IMR-90 (cell line): ENCODE results near the gene RUFY2. TPM values are rescaled to one million over a fixed set of nuclear protein-coding genes. Genes with fewer than 3 reads are reported as not detected.

Experiments used
- ATAC-seq: fragments of 200-7000 bp; cut with Tn5 transposase; 2 replicates; pipeline ENCODE4 v1.9.1; 2020; ENCODE audit warnings: low read depth, mild to moderate bottlenecking, moderate library complexity
- BruUV-seq: library from RNA; stranded (reverse); fragments of 400-500 nt; replicated peaks from 2 replicates; lab custom pipeline; 2021; lab: Mats Ljungman, UMichigan
- CTCF ChIA-PET: fragments of 300-600 bp; formaldehyde crosslinking; extraction: SDS; loops from one replicate; lab custom pipeline; 2021; ENCODE audit warnings: antibody characterized with exemption; lab: Yijun Ruan, JAX
- POLR2A ChIA-PET: fragments of 300-600 bp; sonication (Branson Sonifier 250); formaldehyde crosslinking; loops from one replicate; lab custom pipeline; 2022; ENCODE audit warnings: antibody characterized with exemption; ENCODE audit not compliant: unreplicated experiment; lab: Charles Lee
- DNase-seq: peaks from one replicate; pipeline ENCODE4 v3.0.0; 2013
- H2AFZ ChIP-seq: replicated peaks from 2 replicates; pipeline ENCODE3; 2013; ENCODE audit warnings: low read length, mild to moderate bottlenecking; ENCODE audit not compliant: poor library complexity
- H2AK5ac ChIP-seq: 2 replicates; pipeline ENCODE4 v1.6.1; 2013; ENCODE audit warnings: low read depth, low read length, inconsistent platforms
- H2AK9ac ChIP-seq: replicated peaks from 2 replicates; pipeline ENCODE3; 2013; ENCODE audit warnings: mild to moderate bottlenecking, low read depth, low read length, moderate library complexity; ENCODE audit not compliant: poor library complexity
- H2BK120ac ChIP-seq: 2 replicates; pipeline ENCODE4 v1.6.1; 2013; ENCODE audit warnings: low read depth, low read length, inconsistent platforms
- H2BK15ac ChIP-seq: 3 replicates; pipeline ENCODE4 v1.6.1; 2013; ENCODE audit warnings: low read depth, low read length, inconsistent platforms
- H2BK20ac ChIP-seq: 2 replicates; pipeline ENCODE4 v1.6.1; 2013; ENCODE audit warnings: low read depth, mild to moderate bottlenecking, inconsistent platforms, low read length, moderate library complexity
- H2BK5ac ChIP-seq: 2 replicates; pipeline ENCODE4 v1.6.1; 2013; ENCODE audit warnings: mild to moderate bottlenecking, low read depth, low read length, inconsistent platforms; ENCODE audit not compliant: poor library complexity, severe bottlenecking
- H3K14ac ChIP-seq: replicated peaks from 2 replicates; pipeline ENCODE4 v1.6.1; 2013; ENCODE audit warnings: low read depth, low read length, inconsistent platforms
- H3K18ac ChIP-seq: 2 replicates; pipeline ENCODE4 v1.6.1; 2013; ENCODE audit warnings: low read depth, low read length, control low read depth
- H3K23ac ChIP-seq: 2 replicates; pipeline ENCODE4 v1.6.1; 2013; ENCODE audit warnings: low read depth, low read length, inconsistent platforms
- H3K27ac ChIP-seq: 2 replicates; pipeline ENCODE4 v1.5.1; 2013; ENCODE audit warnings: mild to moderate bottlenecking, control low read depth, low read length; ENCODE audit not compliant: insufficient read depth
- H3K27me3 ChIP-seq: 2 replicates; pipeline ENCODE4 v1.6.1; 2013; ENCODE audit warnings: low read length; ENCODE audit not compliant: control insufficient read depth, insufficient read depth
- H3K36me3 ChIP-seq: 2 replicates; pipeline ENCODE4 v1.6.1; 2013; ENCODE audit warnings: low read length, mixed read lengths; ENCODE audit not compliant: control insufficient read depth, insufficient read depth
- H3K4ac ChIP-seq: 2 replicates; pipeline ENCODE4 v1.6.1; 2013; ENCODE audit warnings: low read depth, low read length, inconsistent platforms
- H3K4me1 ChIP-seq: 2 replicates; pipeline ENCODE4 v1.6.1; 2013; ENCODE audit warnings: low read length, mixed read lengths; ENCODE audit not compliant: control insufficient read depth, insufficient read depth
- H3K4me2 ChIP-seq: 2 replicates; pipeline ENCODE4 v1.6.1; 2013; ENCODE audit warnings: low read depth, mild to moderate bottlenecking, control low read depth, low read length, moderate library complexity
- H3K4me3 ChIP-seq: 2 replicates; pipeline ENCODE4 v1.5.1; 2013; ENCODE audit warnings: low read depth, mild to moderate bottlenecking, control low read depth, low read length, moderate library complexity; ENCODE audit not compliant: insufficient read depth
- H3K56ac ChIP-seq: 2 replicates; pipeline ENCODE4 v1.6.1; 2013; ENCODE audit warnings: low read length, inconsistent platforms; ENCODE audit not compliant: insufficient read depth; ENCODE audit errors: extremely low read depth
- H3K79me1 ChIP-seq, 2 experiments: 2 replicates each; pipeline ENCODE4 v1.6.1; 2013; ENCODE audit warnings: low read length in 2 of 2, inconsistent platforms in 1 of 2, low read depth in 1 of 2
- H3K9ac ChIP-seq: 2 replicates; pipeline ENCODE4 v1.6.1; 2013; ENCODE audit warnings: low read depth, low read length, control low read depth
- H3K9me1 ChIP-seq: 2 replicates; pipeline ENCODE4 v1.6.1; 2013; ENCODE audit warnings: low read length, inconsistent platforms; ENCODE audit not compliant: insufficient read depth
- H3K9me3 ChIP-seq: 2 replicates; pipeline ENCODE4 v1.6.1; 2013; ENCODE audit warnings: low read length; ENCODE audit not compliant: control insufficient read depth, insufficient read depth
- H4K20me1 ChIP-seq: 2 replicates; pipeline ENCODE4 v1.6.1; 2013; ENCODE audit warnings: low read length, inconsistent platforms; ENCODE audit not compliant: insufficient read depth
- H4K5ac ChIP-seq: 2 replicates; pipeline ENCODE4 v1.6.1; 2013; ENCODE audit warnings: mild to moderate bottlenecking, low read depth, low read length, control low read depth
- H4K8ac ChIP-seq, 2 experiments: 2 replicates each; pipeline ENCODE4 v1.6.1; 2013; ENCODE audit warnings: low read depth in 2 of 2, low read length in 2 of 2, control low read depth in 1 of 2, inconsistent platforms in 1 of 2
- H4K91ac ChIP-seq: 2 replicates; pipeline ENCODE4 v1.6.1; 2013; ENCODE audit warnings: low read depth, low read length, inconsistent platforms; ENCODE audit not compliant: insufficient read depth
- BHLHE40 ChIP-seq: fragments of 150-350 bp; IDR thresholded peaks from 2 replicates; pipeline ENCODE4 v1.6.1; 2016; ENCODE audit warnings: mild to moderate bottlenecking, low read depth, low read length
- CEBPB ChIP-seq: IDR thresholded peaks from 2 replicates; pipeline ENCODE4 v1.6.1; 2012; ENCODE audit warnings: low read depth, low read length, improper control_type of control experiment
- CHD1 ChIP-seq: IDR thresholded peaks from 2 replicates; pipeline ENCODE4 v1.6.1; 2012; ENCODE audit warnings: low read depth, low read length, improper control_type of control experiment
- CTCF ChIP-seq: conservative IDR thresholded peaks from 2 replicates; pipeline ENCODE4 v1.5.1; 2012; ENCODE audit warnings: mild to moderate bottlenecking, low read depth, low read length, improper control_type of control experiment
- ELK1 ChIP-seq: fragments of 150-350 bp; IDR thresholded peaks from 2 replicates; pipeline ENCODE4 v1.6.1; 2016; ENCODE audit warnings: low read depth, mild to moderate bottlenecking, low read length, moderate library complexity, borderline replicate concordance
- FOS ChIP-seq: fragments of 150-350 bp; IDR thresholded peaks from 2 replicates; pipeline ENCODE4 v1.6.1; 2016; ENCODE audit warnings: low read depth, low read length
- MAFK ChIP-seq: IDR thresholded peaks from 2 replicates; pipeline ENCODE4 v1.6.1; 2012; ENCODE audit warnings: low read depth, low read length, improper control_type of control experiment
- MAZ ChIP-seq: IDR thresholded peaks from 2 replicates; pipeline ENCODE4 v1.6.1; 2012; ENCODE audit warnings: low read depth, mild to moderate bottlenecking, low read length, improper control_type of control experiment, moderate library complexity, borderline replicate concordance
- MXI1 ChIP-seq: IDR thresholded peaks from 2 replicates; pipeline ENCODE4 v1.6.1; 2012; ENCODE audit warnings: low read depth, mild to moderate bottlenecking, low read length, moderate library complexity, borderline replicate concordance
- NFE2L2 ChIP-seq: fragments of 150-350 bp; IDR thresholded peaks from 2 replicates; pipeline ENCODE4 v1.6.1; 2016; ENCODE audit warnings: low read depth, mild to moderate bottlenecking, low read length
- POLR2A ChIP-seq: IDR thresholded peaks from 2 replicates; pipeline ENCODE4 v1.6.1; 2012; ENCODE audit warnings: mild to moderate bottlenecking, low read depth, low read length
- RAD21 ChIP-seq: IDR thresholded peaks from 2 replicates; pipeline ENCODE4 v1.6.1; 2012; ENCODE audit warnings: low read length, improper control_type of control experiment
- RCOR1 ChIP-seq: IDR thresholded peaks from 2 replicates; pipeline ENCODE4 v1.6.1; 2012; ENCODE audit warnings: mild to moderate bottlenecking, low read length, improper control_type of control experiment; ENCODE audit not compliant: insufficient replicate concordance
- RFX5 ChIP-seq: IDR thresholded peaks from 2 replicates; pipeline ENCODE4 v1.8.0; 2012; ENCODE audit warnings: low read depth, mild to moderate bottlenecking, low read length, moderate library complexity
- SMC3 ChIP-seq: fragments of 150-350 bp; IDR thresholded peaks from 2 replicates; pipeline ENCODE4 v1.6.1; 2016; ENCODE audit warnings: low read depth, mild to moderate bottlenecking, antibody characterized with exemption, low read length, moderate library complexity
- WGBS, 2 experiments: methylation state at CpG; one replicate each; pipeline versions ENCODE4 v1.1.5 to v1.1.7; 2013; ENCODE audit warnings: missing lambda C conversion rate in 2 of 2; ENCODE audit not compliant: insufficient read length in 1 of 2; ENCODE audit errors: extremely low coverage in 2 of 2; 5-methylcytosine and 5-hydroxymethylcytosine counted together
- dilution Hi-C: fragments of 300-500 bp; cut with HindIII; formaldehyde crosslinking; loops from one replicate; pipeline ENCODE4 v1.14.3; 2018; ENCODE audit warnings: low sequenced_read_pairs; ENCODE audit not compliant: unreplicated experiment
- in situ Hi-C: fragments of 300-500 bp; cut with MboI; formaldehyde crosslinking; loops from 3 replicates; pipeline ENCODE4 v1.14.3; 2019; ENCODE audit warnings: low sequenced_read_pairs, inconsistent platforms, mixed read lengths
- intact Hi-C: fragments of 100-400 bp; cut with micrococcal nuclease; formaldehyde crosslinking; loops from 2 replicates; pipeline ENCODE4 v1.10.0; 2022
- polyA plus RNA-seq, 3 experiments: library from polyadenylated mRNA; depleted of rRNA; stranded (reverse); fragments of >200 nt; gene quantifications; 2 replicates each; pipeline ENCODE4 v1.2.3, GENCODE V29; 2012; ENCODE audit warnings: low replicate concordance in 1 of 3
- total RNA-seq: library from RNA; depleted of rRNA; stranded (reverse); fragments of >200 nt; gene quantifications from 2 replicates; pipeline ENCODE4 v1.2.3, GENCODE V29; 2012
- TF ChIP-seq, protein P1 (sequence below): fragments of 150-350 bp; IDR thresholded peaks from 2 replicates; pipeline ENCODE4 v1.6.1; 2017; ENCODE audit warnings: mild to moderate bottlenecking, antibody characterized with exemption, low read length, low read depth

Gene RUFY2
- total and polyA plus RNA-seq, 2 of the 4 experiments (the other 2 are of a cell fraction) = 6.7 to 6.8 TPM

- Histone ChIP-seq H4K5ac (no peak overlapping the region), H2AK5ac (no peak overlapping the region), H3K9me3 (no peaks in the 10 kb centered on the region), H3K36me3 (no peaks in the 10 kb centered on the region), H3K4ac (no peak overlapping the region), H3K18ac (no peak overlapping the region), H4K20me1 (no peaks in the 10 kb centered on the region), H2BK15ac (no peak overlapping the region), H3K4me2 (no peak overlapping the region), H4K8ac (no peak overlapping the region), H3K79me1 (no peaks in the 10 kb centered on the region), H2AFZ (no peak overlapping the region), H3K27ac (no peak overlapping the region), H3K4me1 (peaks cover under 1% of the 10 kb centered on the region; the same call in 1 of the 2 replicates), H2BK20ac (no peak overlapping the region), H3K23ac (no peak overlapping the region), H2BK120ac (no peak overlapping the region), H3K27me3 (no peaks in the 10 kb centered on the region), H2AK9ac (no peak overlapping the region), H3K4me3 (no peak overlapping the region), H4K91ac (no peak overlapping the region), H3K14ac (no peak overlapping the region), H3K56ac (no peak overlapping the region), H3K9ac (no peak overlapping the region), H2BK5ac (no peak overlapping the region), H3K9me1 (no peaks in the 10 kb centered on the region)
- TF ChIP-seq CTCF (no peak), RCOR1 (no peak), RAD21 (no peak), SMC3 (no peak), MAFK (no peak), ELK1 (no peak), MAZ (no peak), CHD1 (no peak), FOS (no peak), POLR2A (no peak), BHLHE40 (no peak), NFE2L2 (no peak), RFX5 (no peak), MXI1 (no peak), CEBPB (no peak)
- TF ChIP-seq, protein P1, sequence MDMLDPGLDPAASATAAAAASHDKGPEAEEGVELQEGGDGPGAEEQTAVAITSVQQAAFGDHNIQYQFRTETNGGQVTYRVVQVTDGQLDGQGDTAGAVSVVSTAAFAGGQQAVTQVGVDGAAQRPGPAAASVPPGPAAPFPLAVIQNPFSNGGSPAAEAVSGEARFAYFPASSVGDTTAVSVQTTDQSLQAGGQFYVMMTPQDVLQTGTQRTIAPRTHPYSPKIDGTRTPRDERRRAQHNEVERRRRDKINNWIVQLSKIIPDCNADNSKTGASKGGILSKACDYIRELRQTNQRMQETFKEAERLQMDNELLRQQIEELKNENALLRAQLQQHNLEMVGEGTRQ = no peak
- no peak for ATAC-seq
- CTCF ChIA-PET = interaction anchor here (0.6 to 3.4 kb wide), 7 partner anchors 24 to 500 kb away, joined by 3 to 28 read pairs (median 3); no protein-coding TSS in a partner anchor
- no CpG with 5 or more reads among the region's 2 CpGs for WGBS, 2 experiments
- in situ Hi-C loops (loop anchor here (5.0 kb wide), 1 partner anchor 215 kb away; no protein-coding TSS in a partner anchor), intact Hi-C loops (loop anchor here (1.0 kb wide), 3 partner anchors 90 to 447 kb away; no protein-coding TSS in a partner anchor), dilution Hi-C loops (no loop called here)
- no TSS peak for BruUV-seq
- no peak for DNase-seq
- POLR2A ChIA-PET = no interaction called here
Measured at GRCh38 chr10:68302503-68302823, 104.6 kb downstream of the RUFY2 start.
